Placental epithelial cell (primary cell): ENCODE results near the gene PRRX1. TPM values are rescaled to one million over a fixed set of nuclear protein-coding genes. Genes with fewer than 3 reads are reported as not detected.

Source experiments
- total RNA-seq: library from RNA; depleted of rRNA; stranded (reverse); fragments of >200 nt; gene quantifications from 2 replicates; pipeline ENCODE4 v1.2.3, GENCODE V29; 2012

Gene PRRX1
- 0.11 and 0.79 TPM in 2 replicates for total RNA-seq

DNA sequence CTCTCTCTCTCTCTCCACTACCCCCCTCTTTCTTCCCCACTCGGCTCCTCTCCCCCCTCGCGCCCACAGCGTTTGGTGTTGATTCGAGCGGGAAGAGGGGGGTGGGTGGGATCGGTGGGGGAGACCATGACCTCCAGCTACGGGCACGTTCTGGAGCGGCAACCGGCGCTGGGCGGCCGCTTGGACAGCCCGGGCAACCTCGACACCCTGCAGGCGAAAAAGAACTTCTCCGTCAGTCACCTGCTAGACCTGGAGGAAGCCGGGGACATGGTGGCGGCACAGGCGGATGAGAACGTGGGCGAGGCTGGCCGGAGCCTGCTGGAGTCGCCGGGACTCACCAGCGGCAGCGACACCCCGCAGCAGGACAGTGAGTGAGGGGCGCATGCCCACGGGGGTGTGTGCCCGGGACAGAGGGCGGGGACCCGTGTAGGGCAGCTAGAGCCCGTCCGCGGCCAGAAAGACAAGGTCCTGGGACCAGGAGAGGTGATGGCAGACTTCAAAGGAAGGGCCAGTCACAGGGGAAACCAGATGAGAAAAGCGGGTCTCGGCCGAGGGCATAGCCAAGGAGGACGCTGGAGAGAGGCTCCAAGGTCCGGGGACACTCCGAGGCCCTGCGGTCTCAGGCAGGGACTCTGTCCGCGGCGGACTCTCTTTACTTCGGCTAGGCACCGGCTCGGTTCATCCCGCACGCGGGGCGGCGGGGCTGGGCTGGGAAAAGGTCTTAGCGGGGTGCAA lies at the start of gene PRRX1:
PRRX1 (plus strand) TSS at position 39 of the 735 bp plus-strand sequence; CDS start at position 127, 88 bp downstream.

Other genes starting within 250 kb of the PRRX1 start
- 10.8 and 18.5 TPM in 2 replicates for gene GORAB, start 132.0 kb upstream of the PRRX1 start, total RNA-seq